HepG2 (cell line): Measurements from ENCODE around the gene RHOC. TPM values are rescaled to one million over a fixed set of nuclear protein-coding genes. Genes with fewer than 3 reads are reported as not detected.
A peak's percentile ranks its signal among the peaks of the same experiment; 100 is the strongest.

Experiments
- ELF4 ChIP-seq: sonication (generic); formaldehyde crosslinking; IDR thresholded peaks from 2 replicates; pipeline ENCODE4 v1.5.0; 2020; ENCODE audit warnings: missing genetic modification reagents, mild to moderate bottlenecking, moderate library complexity, borderline replicate concordance
- FOXC1 ChIP-seq: sonication (generic); formaldehyde crosslinking; IDR thresholded peaks from 2 replicates; pipeline ENCODE4 v1.8.0; 2022; ENCODE audit warnings: mild to moderate bottlenecking, missing genetic modification reagents, borderline replicate concordance
- FOXM1 ChIP-seq: sonication (generic); formaldehyde crosslinking; IDR thresholded peaks from 2 replicates; pipeline ENCODE4 v1.5.0; 2020; ENCODE audit warnings: missing genetic modification reagents
- HOXA7 ChIP-seq: sonication (generic); formaldehyde crosslinking; IDR thresholded peaks from 2 replicates; pipeline ENCODE4 v1.8.1; 2022; ENCODE audit warnings: mild to moderate bottlenecking, missing genetic modification reagents, moderate library complexity
- KDM6A ChIP-seq: IDR thresholded peaks from 2 replicates; pipeline ENCODE4 v1.6.1; 2016; ENCODE audit warnings: low read depth
- MAFF ChIP-seq: IDR thresholded peaks from 2 replicates; pipeline ENCODE4 v1.6.1; 2011; ENCODE audit warnings: low read depth, low read length, improper control_type of control experiment
- NCOR1 ChIP-seq: fragments of 200-600 bp; sonication (generic); IDR thresholded peaks from 2 replicates; pipeline ENCODE4 v1.7.0; 2017; ENCODE audit warnings: antibody characterized with exemption, low read length, borderline replicate concordance
- NR2F1 ChIP-seq, 2 experiments: fragments of 450-650 bp in 1 of 2; formaldehyde crosslinking in 1 of 2; IDR thresholded peaks; 2 replicates each; pipeline versions ENCODE4 v1.5.0 to v1.6.1; 2016 to 2020; ENCODE audit warnings: mild to moderate bottlenecking in 1 of 2, missing compliant biosample characterization in 1 of 2, missing genetic modification reagents in 1 of 2, moderate library complexity in 1 of 2
- POLR2G ChIP-seq: fragments of 200-400 bp; formaldehyde crosslinking; IDR thresholded peaks from 2 replicates; pipeline ENCODE4 v1.6.1; 2018; ENCODE audit warnings: mild to moderate bottlenecking, low read depth, low read length, moderate library complexity
- RCOR2 ChIP-seq: IDR thresholded peaks from 2 replicates; pipeline ENCODE4 v1.6.1; 2016; ENCODE audit warnings: missing biosample characterization, missing genetic modification reagents
- REL ChIP-seq: sonication (generic); formaldehyde crosslinking; conservative IDR thresholded peaks from 2 replicates; pipeline ENCODE4 v1.8.0; 2022; ENCODE audit warnings: mild to moderate bottlenecking, missing genetic modification reagents, moderate library complexity
- SAP130 ChIP-seq: IDR thresholded peaks from 2 replicates; pipeline ENCODE4 v1.6.1; 2016; ENCODE audit warnings: low read depth
- TAF1 ChIP-seq: sonication (generic); formaldehyde crosslinking; IDR thresholded peaks from 2 replicates; pipeline ENCODE4 v1.4.0; 2020; ENCODE audit warnings: missing genetic modification reagents
- TCF12 ChIP-seq, 2 experiments: fragments of 450-650 bp in 1 of 2; sonication (generic) in 1 of 2; formaldehyde crosslinking in 1 of 2; IDR thresholded peaks; 2 replicates each; pipeline versions ENCODE4 v1.6.1 to v1.8.0; 2017 to 2022; ENCODE audit warnings: antibody characterized with exemption in 1 of 2, mild to moderate bottlenecking in 1 of 2, missing genetic modification reagents in 1 of 2, moderate library complexity in 1 of 2
- ZFP37 ChIP-seq: sonication (generic); formaldehyde crosslinking; IDR thresholded peaks from 2 replicates; pipeline ENCODE4 v1.4.0; 2020; ENCODE audit warnings: missing genetic modification reagents, borderline replicate concordance
- ZMYM3 ChIP-seq: sonication (generic); formaldehyde crosslinking; IDR thresholded peaks from 2 replicates; pipeline ENCODE4 v1.5.1; 2020; ENCODE audit warnings: mild to moderate bottlenecking, missing genetic modification reagents
- ZNF12 ChIP-seq: sonication (generic); formaldehyde crosslinking; IDR thresholded peaks from 2 replicates; pipeline ENCODE4 v1.5.0; 2020; ENCODE audit warnings: missing genetic modification reagents
- ZNF30 ChIP-seq: sonication (generic); formaldehyde crosslinking; IDR thresholded peaks from 2 replicates; pipeline ENCODE4 v1.5.0; 2020; ENCODE audit warnings: mild to moderate bottlenecking, missing genetic modification reagents
- ZNF619 ChIP-seq: sonication (generic); formaldehyde crosslinking; IDR thresholded peaks from 2 replicates; pipeline ENCODE4 v1.4.0; 2020; ENCODE audit warnings: mild to moderate bottlenecking, missing genetic modification reagents
- ZNF709 ChIP-seq: sonication (generic); formaldehyde crosslinking; IDR thresholded peaks from 2 replicates; pipeline ENCODE4 v1.5.0; 2020; ENCODE audit warnings: mild to moderate bottlenecking, missing genetic modification reagents
- ZNF891 ChIP-seq: sonication (generic); formaldehyde crosslinking; IDR thresholded peaks from 2 replicates; pipeline ENCODE4 v1.5.0; 2020; ENCODE audit warnings: mild to moderate bottlenecking, missing genetic modification reagents
- polyA plus RNA-seq, 8 experiments: library from polyadenylated mRNA; depleted of rRNA in 3 of 8; stranded (reverse) in 7 of 8; unstranded in 1 of 8; fragments of >200 nt; fragmentation: Illumina TruSeq in 4 of 8; extraction: Trizol in 4 of 8; gene quantifications; 2 replicates each; pipeline versions ENCODE4 v1.2.1 to v1.2.3, GENCODE V29; 2011 to 2016; ENCODE audit warnings: low read depth in 4 of 8, missing spikeins in 1 of 8, mixed read lengths in 1 of 8; ENCODE audit not compliant: insufficient read depth in 1 of 8
- total RNA-seq, 5 experiments: library from RNA; depleted of rRNA; stranded (reverse); fragments of >200 nt; fragmentation: Illumina TruSeq; extraction: Trizol; gene quantifications; 2 replicates each; pipeline ENCODE4 v1.2.3, GENCODE V29; 2016; ENCODE audit warnings: low read depth in 1 of 5
- TF ChIP-seq, protein P1 (sequence below): sonication (generic); formaldehyde crosslinking; IDR thresholded peaks from 2 replicates; pipeline ENCODE4 v1.4.0; 2020; ENCODE audit warnings: mild to moderate bottlenecking, missing genetic modification reagents
- TF ChIP-seq, protein P2 (sequence below): IDR thresholded peaks from 2 replicates; pipeline ENCODE4 v1.6.1; 2016; ENCODE audit warnings: mild to moderate bottlenecking, missing biosample characterization, missing genetic modification reagents
- TF ChIP-seq, protein P3 (sequence below): sonication (generic); formaldehyde crosslinking; IDR thresholded peaks from 2 replicates; pipeline ENCODE4 v1.4.0; 2020; ENCODE audit warnings: missing genetic modification reagents, low read depth, mild to moderate bottlenecking, borderline replicate concordance
- TF ChIP-seq, protein P4 (sequence below): sonication (generic); formaldehyde crosslinking; conservative IDR thresholded peaks from 2 replicates; pipeline ENCODE4 v1.4.0; 2020; ENCODE audit warnings: missing genetic modification reagents
- TF ChIP-seq, protein P5 (sequence below): IDR thresholded peaks from 2 replicates; pipeline ENCODE4 v1.6.1; 2016; ENCODE audit warnings: missing biosample characterization, missing genetic modification reagents, low read depth

RHOC gene
- total and polyA plus RNA-seq, 2 of the 13 experiments (the other 11 are each of a cell fraction or from before 2014, with no cell fraction given): 64.3 to 182 TPM

DNA sequence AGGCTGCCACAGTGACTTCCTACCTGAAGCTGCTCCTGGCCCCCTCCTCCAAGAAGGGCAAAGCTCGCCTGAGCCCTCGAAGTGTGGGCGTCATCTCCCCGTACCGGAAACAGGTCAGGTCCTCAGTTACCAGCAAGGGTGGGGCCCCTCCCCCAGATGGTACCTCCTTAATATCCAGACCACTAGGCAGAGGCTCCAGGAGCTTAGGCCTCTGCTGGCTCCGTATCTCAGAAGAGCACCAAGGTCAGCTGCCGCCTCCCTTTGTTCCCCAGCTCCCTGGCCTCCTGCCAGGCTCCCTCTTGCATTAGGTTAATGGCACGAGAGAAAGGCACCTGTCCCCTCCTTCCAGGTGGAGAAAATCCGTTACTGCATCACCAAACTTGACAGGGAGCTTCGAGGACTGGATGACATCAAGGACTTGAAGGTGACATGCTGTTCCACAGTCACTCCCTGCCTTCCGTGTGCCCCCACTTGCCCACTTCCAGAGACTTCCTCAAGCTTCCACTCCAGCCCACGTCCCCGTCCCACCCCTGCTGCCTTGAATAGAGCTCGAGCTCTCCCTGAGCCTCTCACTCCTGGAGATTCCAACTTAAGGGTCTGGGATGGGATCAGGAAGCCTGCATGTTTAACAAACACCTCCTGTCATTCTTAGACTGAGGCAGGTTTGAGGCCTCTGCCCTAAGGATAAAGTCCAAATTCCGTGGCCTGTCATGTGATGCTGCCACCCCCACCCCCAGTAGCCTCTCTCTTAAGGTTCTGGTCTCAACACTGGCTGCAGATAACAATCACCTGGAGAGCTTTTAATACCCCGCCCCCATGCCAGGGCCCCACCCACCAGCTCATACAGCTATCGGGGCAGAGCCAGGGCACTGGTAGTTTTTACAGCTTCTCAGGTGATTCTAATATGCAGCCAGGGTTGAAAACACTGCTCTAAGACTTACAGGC is 8.3 kb downstream of the RHOC start (continued):
- TF ChIP-seq ZNF619: no peak
- no peak for TF ChIP-seq HOXA7
- no peak for TF ChIP-seq TCF12 (IDR thresholded peaks at IDR 0.05)
- 0 out of 2 replicates have a peak, but pooled peaks have one; percentile 76 for TF ChIP-seq TCF12 (CRISPR knock-in tag; IDR thresholded peaks at IDR 0.05)
- peak; percentile 84; the same call in 1 of the 2 replicates for TF ChIP-seq KDM6A (CRISPR knock-in tag)
- TF ChIP-seq ZFP37 (CRISPR knock-in tag): no peak
- TF ChIP-seq, protein P1, sequence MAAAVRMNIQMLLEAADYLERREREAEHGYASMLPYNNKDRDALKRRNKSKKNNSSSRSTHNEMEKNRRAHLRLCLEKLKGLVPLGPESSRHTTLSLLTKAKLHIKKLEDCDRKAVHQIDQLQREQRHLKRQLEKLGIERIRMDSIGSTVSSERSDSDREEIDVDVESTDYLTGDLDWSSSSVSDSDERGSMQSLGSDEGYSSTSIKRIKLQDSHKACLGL (CRISPR knock-in tag): no peak
- peak; percentile 75 for TF ChIP-seq SAP130 (CRISPR knock-in tag)
- TF ChIP-seq, protein P2, sequence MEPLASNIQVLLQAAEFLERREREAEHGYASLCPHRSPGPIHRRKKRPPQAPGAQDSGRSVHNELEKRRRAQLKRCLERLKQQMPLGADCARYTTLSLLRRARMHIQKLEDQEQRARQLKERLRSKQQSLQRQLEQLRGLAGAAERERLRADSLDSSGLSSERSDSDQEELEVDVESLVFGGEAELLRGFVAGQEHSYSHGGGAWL (CRISPR knock-in tag): no peak
- no peak; the same call in 1 of the 2 replicates for TF ChIP-seq RCOR2 (CRISPR knock-in tag)
- TF ChIP-seq TAF1 (CRISPR knock-in tag): no peak
- TF ChIP-seq ELF4 (CRISPR knock-in tag): no peak
- TF ChIP-seq ZNF891: no peak
- TF ChIP-seq REL (CRISPR knock-in tag): no peak
- TF ChIP-seq ZNF12 (CRISPR knock-in tag): 0 out of 2 replicates have a peak, but pooled peaks have one; percentile 9
- TF ChIP-seq NR2F1 (CRISPR knock-in tag; IDR thresholded peaks at IDR 0.05): no peak; a peak in 1 of 4 replicates
- TF ChIP-seq, protein P3, sequence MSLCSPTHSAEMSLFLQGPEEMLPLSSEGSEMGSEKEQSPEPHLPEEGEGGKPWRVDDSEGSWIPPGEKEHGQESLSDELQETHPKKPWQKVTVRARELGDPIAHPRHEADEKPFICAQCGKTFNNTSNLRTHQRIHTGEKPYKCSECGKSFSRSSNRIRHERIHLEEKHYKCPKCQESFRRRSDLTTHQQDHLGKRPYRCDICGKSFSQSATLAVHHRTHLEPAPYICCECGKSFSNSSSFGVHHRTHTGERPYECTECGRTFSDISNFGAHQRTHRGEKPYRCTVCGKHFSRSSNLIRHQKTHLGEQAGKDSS (CRISPR knock-in tag): no peak
- peak; percentile 95 for TF ChIP-seq NCOR1
- no peak for TF ChIP-seq ZMYM3 (CRISPR knock-in tag)
- no peak for TF ChIP-seq FOXM1 (CRISPR knock-in tag)
- no peak for TF ChIP-seq MAFF
- peak; percentile 60; the same call in 1 of the 2 replicates for TF ChIP-seq POLR2G
- no peak; the same call in 1 of the 2 replicates for TF ChIP-seq FOXC1 (CRISPR knock-in tag)
- TF ChIP-seq ZNF30 (CRISPR knock-in tag): no peak
- TF ChIP-seq, protein P4, sequence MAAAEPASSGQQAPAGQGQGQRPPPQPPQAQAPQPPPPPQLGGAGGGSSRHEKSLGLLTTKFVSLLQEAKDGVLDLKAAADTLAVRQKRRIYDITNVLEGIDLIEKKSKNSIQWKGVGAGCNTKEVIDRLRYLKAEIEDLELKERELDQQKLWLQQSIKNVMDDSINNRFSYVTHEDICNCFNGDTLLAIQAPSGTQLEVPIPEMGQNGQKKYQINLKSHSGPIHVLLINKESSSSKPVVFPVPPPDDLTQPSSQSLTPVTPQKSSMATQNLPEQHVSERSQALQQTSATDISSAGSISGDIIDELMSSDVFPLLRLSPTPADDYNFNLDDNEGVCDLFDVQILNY: no peak
- TF ChIP-seq ZNF709 (CRISPR knock-in tag): no peak
- TF ChIP-seq, protein P5, sequence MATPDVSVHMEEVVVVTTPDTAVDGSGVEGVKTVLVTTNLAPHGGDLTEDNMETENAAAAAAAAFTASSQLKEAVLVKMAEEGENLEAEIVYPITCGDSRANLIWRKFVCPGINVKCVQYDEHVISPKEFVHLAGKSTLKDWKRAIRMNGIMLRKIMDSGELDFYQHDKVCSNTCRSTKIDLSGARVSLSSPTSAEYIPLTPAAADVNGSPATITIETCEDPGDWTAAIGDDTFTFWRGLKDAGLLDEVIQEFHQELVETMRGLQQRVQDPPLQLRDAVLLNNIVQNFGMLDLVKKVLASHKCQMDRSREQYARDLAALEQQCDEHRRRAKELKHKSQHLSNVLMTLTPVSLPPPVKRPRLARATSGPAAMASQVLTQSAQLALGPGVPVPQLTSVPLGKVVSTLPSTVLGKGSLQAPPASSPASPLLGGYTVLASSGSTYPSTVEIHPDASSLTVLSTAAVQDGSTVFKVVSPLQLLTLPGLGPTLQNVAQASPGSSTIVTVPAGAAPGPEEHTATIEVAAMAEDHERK (CRISPR knock-in tag): no peak
